Kidney epithelial cell (primary cell): ENCODE results near the gene ZC3H14. TPM values are rescaled to one million over a fixed set of nuclear protein-coding genes. Genes with fewer than 3 reads are reported as not detected.

Experiments
- DNase-seq: peaks from one replicate; pipeline ENCODE4 v3.0.0-alpha.2; 2010; ENCODE audit warnings: low read depth
- H3K27me3 ChIP-seq: 2 replicates; pipeline ENCODE4 v1.6.0; 2011; ENCODE audit warnings: low read length; ENCODE audit not compliant: control insufficient read depth, insufficient read depth
- H3K36me3 ChIP-seq: 2 replicates; pipeline ENCODE4 v1.5.1; 2011; ENCODE audit warnings: low read length; ENCODE audit not compliant: control insufficient read depth, insufficient read depth
- H3K4me3 ChIP-seq: 2 replicates; pipeline ENCODE4 v1.5.1; 2011; ENCODE audit warnings: low read depth, mild to moderate bottlenecking, control low read depth, low read length
- CTCF ChIP-seq: IDR thresholded peaks from 2 replicates; pipeline ENCODE4 v1.5.1; 2011; ENCODE audit warnings: mild to moderate bottlenecking, moderate library complexity, low read length, control low read depth, inconsistent platforms; ENCODE audit not compliant: insufficient read depth, poor library complexity, severe bottlenecking
- total RNA-seq: library from RNA; depleted of rRNA; stranded (reverse); fragments of >200 nt; gene quantifications from 2 replicates; pipeline ENCODE4 v1.2.3, GENCODE V29; 2015

Gene ZC3H14
- total RNA-seq, 1 donor from 2014 or later, result 59.9 TPM

- no peak for DNase-seq
- no peak for TF ChIP-seq CTCF
- Histone ChIP-seq H3K36me3 (no peaks in the 10 kb centered on the region), H3K27me3 (no peaks in the 10 kb centered on the region), H3K4me3 (no peak overlapping the region)
These were observed 27.3 kb downstream of the ZC3H14 start for GRCh38 chr14:88590173-88590572.

- H3K36me3 ChIP-seq, result no peaks in the 10 kb centered on the region
These were observed 29.2 kb downstream of the ZC3H14 start for GRCh38 chr14:88592031-88592430.

GRCh38 chr14:88597038-88597437, 34.2 kb downstream of the ZC3H14 start:
- no peak overlapping the region for H3K4me3 ChIP-seq
- H3K36me3 ChIP-seq, result no peaks in the 10 kb centered on the region
- TF ChIP-seq CTCF, result no peak
- H3K27me3 ChIP-seq, result no peaks in the 10 kb centered on the region
- no peak for DNase-seq

More at GRCh38 chr14:88592031-88592430, 29.2 kb downstream of the ZC3H14 start:
- DNase-seq, result no peak
- H3K4me3 ChIP-seq, result no peak overlapping the region
- TF ChIP-seq CTCF, result no peak
- no peaks in the 10 kb centered on the region for H3K27me3 ChIP-seq

GRCh38 chr14:88597601-88598000, 34.8 kb downstream of the ZC3H14 start:
- Histone ChIP-seq H3K27me3 (no peaks in the 10 kb centered on the region), H3K4me3 (no peak overlapping the region), H3K36me3 (no peaks in the 10 kb centered on the region)
- no peak for TF ChIP-seq CTCF
- DNase-seq, result no peak

- TF ChIP-seq CTCF, result no peak
- Histone ChIP-seq H3K27me3 (no peaks in the 10 kb centered on the region), H3K4me3 (no peak overlapping the region), H3K36me3 (no peaks in the 10 kb centered on the region)
- DNase-seq, result no peak
These were observed 35.3 kb downstream of the ZC3H14 start for GRCh38 chr14:88598097-88598675.

GRCh38 chr14:88599326-88599725, 36.5 kb downstream of the ZC3H14 start:
- no peak for TF ChIP-seq CTCF
- Histone ChIP-seq H3K4me3 (no peak overlapping the region), H3K27me3 (no peaks in the 10 kb centered on the region), H3K36me3 (no peaks in the 10 kb centered on the region)
- DNase-seq, result no peak
